OCI-LY7 (cell line): ENCODE results near the gene MZB1. TPM values are rescaled to one million over a fixed set of nuclear protein-coding genes. Genes with fewer than 3 reads are reported as not detected.

Experiments used
- BruUV-seq: library from RNA; stranded (reverse); fragments of 400-500 nt; replicated peaks from 2 replicates; lab custom pipeline; 2021; lab: Mats Ljungman, UMichigan
- CTCF ChIA-PET: fragments of 300-600 bp; sonication (Branson Sonifier 250); formaldehyde crosslinking; loops from one replicate; lab custom pipeline; 2022; ENCODE audit warnings: antibody characterized with exemption; ENCODE audit not compliant: unreplicated experiment; lab: Charles Lee
- POLR2A ChIA-PET: fragments of 300-600 bp; sonication (Branson Sonifier 250); formaldehyde crosslinking; loops from one replicate; lab custom pipeline; 2022; ENCODE audit warnings: antibody characterized with exemption; lab: Charles Lee
- DNase-seq: peaks from one replicate; pipeline ENCODE4 v3.0.0-alpha.2; 2015; ENCODE audit warnings: low spot score
- H2AFZ ChIP-seq: fragments of 200-600 bp; sonication (generic), shearing (Covaris generic); 2 replicates; pipeline ENCODE4 v1.6.1; 2014; ENCODE audit warnings: mild to moderate bottlenecking, antibody characterized with exemption, low read length, moderate library complexity
- H3K27ac ChIP-seq: fragments of 200-600 bp; sonication (generic); 2 replicates; pipeline ENCODE4 v1.5.1; 2014; ENCODE audit warnings: mixed run types, low read depth, mild to moderate bottlenecking, moderate library complexity, low read length, inconsistent platforms; ENCODE audit not compliant: poor library complexity, severe bottlenecking
- H3K36me3 ChIP-seq: fragments of 200-600 bp; sonication (generic); 2 replicates; pipeline ENCODE4 v1.6.1; 2014; ENCODE audit warnings: mild to moderate bottlenecking, antibody characterized with exemption, low read length, moderate library complexity, mixed read lengths; ENCODE audit not compliant: insufficient read depth
- H3K4me1 ChIP-seq: fragments of 200-600 bp; sonication (generic); 2 replicates; pipeline ENCODE4 v1.5.1; 2014; ENCODE audit warnings: mild to moderate bottlenecking, low read length; ENCODE audit not compliant: insufficient read depth, poor library complexity, severe bottlenecking
- H3K4me2 ChIP-seq: fragments of 200-600 bp; sonication (generic); 2 replicates; pipeline ENCODE4 v1.6.1; 2014; ENCODE audit warnings: mild to moderate bottlenecking, low read length
- H3K4me3 ChIP-seq: fragments of 200-600 bp; sonication (generic); 2 replicates; pipeline ENCODE4 v1.5.1; 2014; ENCODE audit warnings: mild to moderate bottlenecking, low read depth, low read length; ENCODE audit not compliant: poor library complexity, severe bottlenecking
- H3K79me2 ChIP-seq: fragments of 200-600 bp; sonication (generic); 2 replicates; pipeline ENCODE4 v1.6.1; 2016; ENCODE audit warnings: low read depth, mild to moderate bottlenecking, low read length, moderate library complexity, mixed read lengths; ENCODE audit not compliant: insufficient read depth
- H3K9me2 ChIP-seq: fragments of 200-600 bp; sonication (generic); 2 replicates; pipeline ENCODE4 v1.6.1; 2016; ENCODE audit warnings: mild to moderate bottlenecking, low read length, mixed read lengths; ENCODE audit not compliant: insufficient read depth
- H3K9me3 ChIP-seq: fragments of 200-600 bp; sonication (generic); 2 replicates; pipeline ENCODE4 v1.6.1; 2014; ENCODE audit warnings: mild to moderate bottlenecking, mixed run types, low read length, mixed read lengths
- H4K20me1 ChIP-seq: fragments of 200-600 bp; sonication (generic); 2 replicates; pipeline ENCODE4 v1.6.1; 2014; ENCODE audit warnings: mild to moderate bottlenecking, antibody characterized with exemption, low read length, moderate library complexity, mixed read lengths; ENCODE audit not compliant: insufficient read depth
- CTCF ChIP-seq: fragments of 200-600 bp; sonication (generic); conservative IDR thresholded peaks from 2 replicates; pipeline ENCODE4 v1.5.1; 2014; ENCODE audit warnings: mild to moderate bottlenecking, antibody characterized with exemption, low read length, moderate library complexity, mixed read lengths
- EZH2phosphoT487 ChIP-seq: fragments of 200-600 bp; sonication (generic); IDR thresholded peaks from 2 replicates; pipeline ENCODE4 v1.6.1; 2018; ENCODE audit warnings: low read depth, borderline replicate concordance, mild to moderate bottlenecking, mixed run types, antibody characterized with exemption, low read length, moderate library complexity, mixed read lengths
- intact Hi-C: fragments of 100-400 bp; cut with micrococcal nuclease; formaldehyde crosslinking; loops from one replicate; pipeline ENCODE4 v1.10.0; 2022; ENCODE audit not compliant: unreplicated experiment
- total RNA-seq, 2 experiments: library from RNA; depleted of rRNA in 1 of 2; stranded (reverse); fragments of >200 nt in 1 of 2; shearing (Covaris generic) in 1 of 2; gene quantifications; 2 replicates each; pipeline ENCODE4 v1.2.3, GENCODE V29; 2014 to 2022

The MZB1 gene
- total RNA-seq, 2 experiments from 2014 or later, result 727 to 1,014 TPM

- Histone ChIP-seq H3K27ac (no peak overlapping the region), H2AFZ (peak overlapping the region; percentile 94; the same call in 1 of the 2 replicates), H3K4me2 (peak overlapping the region; percentile 79), H4K20me1 (no peaks in the 10 kb centered on the region), H3K79me2 (no peaks in the 10 kb centered on the region), H3K4me1 (peaks cover 15% of the 10 kb centered on the region), H3K9me3 (no peaks in the 10 kb centered on the region), H3K36me3 (no peaks in the 10 kb centered on the region), H3K9me2 (no peaks in the 10 kb centered on the region), H3K4me3 (peak overlapping the region; percentile 80)
- DNase-seq, result no peak
- intact Hi-C loops, result no loop called here
- BruUV-seq, result no TSS peak
- ChIA-PET POLR2A (interaction anchor here (0.6 to 1.5 kb wide), 5 partner anchors 9 to 340 kb away, joined by 3 to 5 read pairs (median 3); no protein-coding TSS in a partner anchor), CTCF (interaction anchor here (0.6 kb wide), 2 partner anchors 14 to 23 kb away, joined by 4 read pairs; no protein-coding TSS in a partner anchor)
- TF ChIP-seq EZH2phosphoT487, result no peak
- TF ChIP-seq CTCF, result no peak
Measured at GRCh38 chr5:139438707-139439012, 48.9 kb upstream of the MZB1 start.

- Histone ChIP-seq H2AFZ (no peak overlapping the region), H4K20me1 (no peaks in the 10 kb centered on the region), H3K9me3 (no peaks in the 10 kb centered on the region), H3K79me2 (no peaks in the 10 kb centered on the region), H3K4me2 (no peak overlapping the region), H3K4me1 (peaks cover 11% of the 10 kb centered on the region), H3K4me3 (no peak overlapping the region), H3K9me2 (no peaks in the 10 kb centered on the region), H3K27ac (no peak overlapping the region), H3K36me3 (no peaks in the 10 kb centered on the region)
- CTCF ChIA-PET, result no interaction called here
- TF ChIP-seq EZH2phosphoT487, result no peak
- TF ChIP-seq CTCF, result no peak
- POLR2A ChIA-PET, result interaction anchor here (1.4 kb wide), 1 partner anchor 10 kb away, joined by 5 read pairs; no protein-coding TSS in a partner anchor
- BruUV-seq, result no TSS peak
- no peak for DNase-seq
- intact Hi-C loops, result no loop called here
Measured at GRCh38 chr5:139435676-139436075, 46.0 kb upstream of the MZB1 start.

GRCh38 chr5:139431706-139432105, 42.0 kb upstream of the MZB1 start:
- Histone ChIP-seq H2AFZ (no peak overlapping the region), H3K27ac (no peak overlapping the region), H3K4me1 (no peaks in the 10 kb centered on the region), H3K9me3 (no peaks in the 10 kb centered on the region), H3K4me2 (no peak overlapping the region), H3K79me2 (no peaks in the 10 kb centered on the region), H3K4me3 (no peak overlapping the region), H4K20me1 (no peaks in the 10 kb centered on the region), H3K9me2 (no peaks in the 10 kb centered on the region), H3K36me3 (no peaks in the 10 kb centered on the region)
- DNase-seq, result no peak
- POLR2A ChIA-PET, result interaction anchor here (0.8 kb wide), 1 partner anchor 11 kb away, joined by 3 read pairs; no protein-coding TSS in a partner anchor
- no TSS peak for BruUV-seq
- intact Hi-C loops, result no loop called here
- TF ChIP-seq CTCF (no peak), EZH2phosphoT487 (no peak)
- CTCF ChIA-PET, result no interaction called here
